NCI-H82 treated with DMSO at 0.1 percent for 48 hours (cell line): ENCODE data around the gene MITF.
"Not testable (repeated sequence)": the region's sequence is repeated elsewhere in the genome, so short reads cannot be mapped to it uniquely, and the experiment has no call there.

Experiments used
- DNase-seq: peaks from one replicate; lab custom pipeline; 2025; ENCODE audit not compliant: unreplicated experiment; lab: John Stamatoyannopoulos, UW

The MITF gene

DNA sequence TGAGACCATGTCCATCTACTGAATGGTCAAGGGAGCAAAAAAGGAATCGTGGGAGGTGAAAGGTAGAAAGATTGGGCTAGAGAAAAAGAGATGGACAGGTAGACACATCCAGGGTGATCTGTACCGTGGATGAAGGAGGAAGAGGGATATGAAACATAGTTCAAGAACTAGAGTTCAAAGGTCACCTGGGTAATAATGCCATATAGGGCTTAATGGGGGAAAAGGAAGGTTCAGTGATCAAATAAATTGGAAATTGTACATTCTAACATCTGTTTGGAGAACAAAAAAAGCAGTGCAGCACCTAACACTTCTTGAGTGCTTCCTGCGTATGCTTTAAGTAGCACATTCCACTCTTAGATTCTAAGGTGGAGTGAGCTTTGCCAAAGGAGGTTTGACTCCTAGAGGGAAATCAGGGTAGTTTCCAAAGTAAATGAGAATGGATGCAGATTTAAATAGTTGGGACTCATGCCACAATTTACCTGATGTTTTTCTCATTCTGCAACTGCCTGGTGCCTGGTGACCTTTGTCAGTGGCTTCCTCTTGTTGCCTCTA lies 46.6 kb downstream of the MITF start:
- DNase-seq, result no peak

DNA sequence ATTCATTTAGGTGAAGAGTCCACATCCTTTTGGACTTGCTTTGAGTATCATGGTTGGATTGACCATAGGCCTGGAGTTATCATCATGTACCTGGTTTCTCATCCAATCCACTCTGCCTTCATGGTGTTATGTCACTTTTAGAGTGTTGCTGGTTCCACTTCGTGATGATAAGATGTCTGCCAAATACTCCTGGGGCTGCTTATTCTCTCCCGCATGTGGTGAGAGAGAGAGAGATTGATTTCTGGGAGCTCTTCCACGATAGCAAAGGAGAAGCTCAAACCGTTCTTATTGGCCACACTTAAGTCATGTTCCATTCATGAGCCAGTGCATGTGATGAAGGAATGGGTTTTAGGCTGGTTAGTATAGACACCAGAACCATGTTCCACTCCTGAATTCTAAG lies 47.6 kb downstream of the MITF start:
- DNase-seq, result no peak

DNA sequence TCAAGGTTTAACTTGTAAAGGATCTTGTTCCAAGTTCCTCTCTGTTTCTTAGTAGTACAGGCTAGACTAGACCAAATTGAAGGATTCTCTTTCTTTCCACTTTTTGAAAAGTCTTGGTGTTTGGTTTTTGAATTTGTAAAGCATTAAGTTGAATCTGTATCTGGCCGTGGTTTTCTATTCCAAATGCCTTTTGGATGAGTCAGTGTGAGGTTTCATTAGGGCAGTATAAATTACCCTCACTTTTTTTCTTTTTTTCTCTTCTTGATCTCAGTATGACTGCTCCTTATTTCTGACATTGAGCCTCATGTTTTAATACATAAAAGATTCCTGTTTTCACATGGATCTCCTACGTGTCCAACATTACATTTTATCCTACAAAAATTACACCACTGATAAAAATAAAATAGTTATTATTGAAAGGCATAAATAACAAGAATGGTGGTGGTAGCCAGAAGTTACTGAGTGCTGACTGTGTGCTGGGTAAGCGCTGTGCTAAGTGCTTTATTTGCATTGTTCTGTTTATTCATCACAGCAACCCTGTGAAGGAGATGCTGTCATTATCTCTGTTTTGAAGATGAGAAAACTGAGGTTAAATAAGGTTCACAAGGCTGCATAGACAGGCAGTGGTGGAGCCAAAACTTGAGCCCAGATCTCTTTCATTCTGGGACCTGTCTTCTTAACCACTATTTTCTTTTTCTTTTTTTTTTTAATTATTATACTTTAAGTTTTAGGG lies 48.3 kb downstream of the MITF start:
- no peak for DNase-seq

DNA sequence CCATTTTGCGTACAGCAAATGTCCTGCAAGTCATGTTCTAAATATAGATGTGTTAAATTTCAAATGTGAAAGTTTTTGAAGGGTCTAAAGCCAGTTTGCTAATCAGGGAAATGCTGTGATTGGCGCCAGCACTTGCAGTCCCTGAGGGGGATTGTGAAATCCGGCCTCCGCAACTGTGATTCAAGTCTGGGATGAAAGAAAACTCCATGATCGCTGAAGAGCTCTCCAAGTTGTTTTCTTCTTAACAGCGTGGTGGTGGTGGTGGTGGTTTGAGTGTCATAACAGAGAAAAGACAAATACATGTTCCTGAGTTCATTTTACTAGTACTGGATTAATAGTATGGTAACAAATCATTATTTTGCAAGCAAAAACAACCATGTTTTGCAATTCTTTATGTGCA lies 51.8 kb downstream of the MITF start:
- DNase-seq, result no peak

DNA sequence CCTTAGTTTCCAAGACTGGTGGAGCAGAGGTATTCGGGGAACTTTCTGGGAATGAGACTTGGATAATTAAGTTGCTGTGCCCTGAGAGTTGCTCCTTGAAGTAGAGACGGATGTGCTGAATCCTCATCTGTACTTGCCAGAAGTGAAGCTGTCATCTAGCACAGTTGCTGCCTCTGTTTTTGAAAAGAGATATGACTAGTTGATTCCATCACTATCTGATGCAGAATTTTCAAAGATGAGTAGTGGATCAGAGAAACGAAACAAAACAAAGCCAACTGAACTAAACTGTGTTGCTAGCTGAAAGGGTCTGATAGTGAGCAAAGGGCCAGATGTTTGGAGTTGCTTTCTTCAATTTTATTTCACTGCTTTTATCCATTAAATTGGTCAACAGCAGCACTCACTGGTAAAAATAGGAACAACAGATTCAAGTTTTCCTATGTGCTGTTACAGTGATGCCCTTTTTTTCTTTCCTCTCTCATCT lies 52.7 kb downstream of the MITF start:
- DNase-seq, result no peak

DNA sequence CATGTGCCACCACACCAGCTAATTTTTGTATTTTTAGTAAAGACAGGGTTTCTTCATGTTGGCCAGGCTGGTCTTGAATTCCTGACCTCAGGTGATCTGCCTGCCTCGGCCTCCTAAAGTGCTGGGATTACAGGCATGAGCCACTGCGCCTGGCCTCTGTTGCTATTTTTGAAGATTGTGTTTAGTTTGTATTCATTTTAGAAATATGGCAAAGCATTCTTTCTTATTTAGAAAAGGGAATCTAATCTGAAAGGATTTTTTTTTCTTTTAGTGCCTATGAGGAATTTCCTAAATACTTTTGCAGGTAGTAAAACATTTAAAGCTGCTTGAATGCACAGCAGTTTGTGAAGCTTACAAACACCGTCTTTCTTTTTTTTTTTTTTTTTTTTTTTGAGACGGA lies 56.9 kb downstream of the MITF start:
- DNase-seq, result not testable (repeated sequence)

DNA sequence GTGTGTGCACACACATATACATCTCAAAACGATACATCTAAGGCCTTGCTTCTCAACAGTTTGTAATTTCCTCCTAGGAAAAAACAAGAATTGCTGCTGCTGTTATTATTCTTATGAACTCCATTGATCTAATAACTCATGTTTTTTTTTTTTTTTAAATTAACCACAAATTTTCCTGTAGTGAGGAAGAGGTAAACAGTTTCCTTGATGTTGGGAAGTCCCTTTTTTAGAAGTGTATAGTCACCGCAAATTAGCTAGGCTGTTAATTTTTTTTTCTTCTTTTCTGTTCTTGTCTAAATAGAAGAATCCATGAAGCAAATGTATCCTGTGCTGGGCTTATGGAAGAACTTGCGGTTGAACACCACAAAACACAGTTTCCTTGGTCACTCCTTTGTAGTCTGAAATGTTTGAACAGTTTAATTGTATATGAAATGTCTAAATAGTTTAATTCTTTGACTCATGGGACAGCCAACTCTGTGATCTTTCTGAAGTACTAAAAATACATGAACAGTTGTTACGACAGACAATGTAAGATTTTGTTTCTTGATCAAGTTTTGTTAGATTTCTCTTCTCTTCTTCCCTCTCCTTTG lies 64.5 kb downstream of the MITF start:
- DNase-seq, result no peak

DNA sequence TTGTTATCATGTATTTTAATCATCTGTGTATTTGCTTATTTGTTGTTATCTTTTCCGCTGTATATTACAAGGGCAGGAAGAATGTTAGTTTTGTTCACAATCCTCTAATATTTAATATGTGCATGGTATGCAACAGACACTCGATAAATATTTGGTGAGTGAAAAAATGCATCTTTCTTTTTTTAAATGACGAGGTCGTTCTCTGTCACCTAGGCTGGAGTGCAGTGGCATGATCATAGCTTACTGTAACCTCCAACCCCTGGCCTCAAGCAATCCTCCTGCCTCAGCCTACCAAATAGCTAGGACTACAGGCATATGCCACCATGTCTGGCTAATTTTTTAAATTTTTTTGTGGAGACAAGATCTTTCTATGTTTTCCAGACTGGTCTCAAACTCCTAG lies 66.2 kb downstream of the MITF start:
- DNase-seq, result no peak

DNA sequence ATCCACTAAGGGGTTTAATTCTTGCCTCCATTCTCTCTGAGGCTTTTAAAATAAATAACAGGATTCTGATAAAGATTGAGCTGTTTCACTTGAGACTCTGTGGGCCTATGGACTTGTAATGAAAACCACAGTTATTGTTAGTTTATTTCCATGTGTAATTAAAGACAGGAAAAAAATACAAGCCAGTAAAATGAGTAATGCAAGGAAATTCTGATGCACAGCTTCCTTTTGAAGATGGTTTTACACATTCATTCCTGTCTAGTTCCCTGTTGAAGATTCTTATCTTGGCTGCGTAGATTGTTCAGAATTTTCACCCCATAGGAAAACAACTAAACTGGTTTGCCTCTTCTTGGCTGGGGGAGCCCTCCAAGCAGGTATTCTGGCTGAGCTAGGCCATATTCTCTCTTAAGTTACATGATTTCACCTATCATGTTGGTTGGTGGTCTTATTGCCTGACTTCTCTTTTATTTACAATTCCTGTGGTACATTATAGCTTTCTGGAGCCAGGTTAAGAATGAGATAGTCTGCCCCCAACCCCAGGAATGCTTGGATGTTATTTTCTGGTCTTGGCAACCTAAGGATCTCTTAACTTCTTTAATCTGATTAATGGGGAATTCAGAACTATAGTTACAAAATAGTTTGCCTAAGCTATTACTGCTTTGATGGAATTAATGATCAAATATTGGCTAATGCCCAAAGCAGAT lies 67.6 kb downstream of the MITF start:
- DNase-seq, result no peak

DNA sequence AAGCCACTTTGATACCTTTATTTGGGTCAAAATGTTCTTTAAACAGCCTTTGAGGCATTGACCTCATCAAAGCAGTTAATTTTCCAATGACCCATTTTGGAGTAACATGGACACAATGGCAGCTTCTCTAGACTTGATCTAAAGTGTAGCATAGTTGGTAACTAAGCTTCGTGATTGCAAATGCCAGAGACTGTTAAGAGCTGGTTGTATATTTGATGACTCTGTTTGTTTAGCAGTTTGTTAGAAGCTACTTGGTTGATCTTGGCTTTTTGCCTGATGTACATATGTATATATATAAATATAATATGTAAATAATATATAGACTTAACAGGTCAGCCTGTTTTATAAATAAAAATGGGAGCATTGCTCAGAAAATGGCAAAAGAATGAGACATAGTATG lies 68.4 kb downstream of the MITF start:
- no peak for DNase-seq

DNA sequence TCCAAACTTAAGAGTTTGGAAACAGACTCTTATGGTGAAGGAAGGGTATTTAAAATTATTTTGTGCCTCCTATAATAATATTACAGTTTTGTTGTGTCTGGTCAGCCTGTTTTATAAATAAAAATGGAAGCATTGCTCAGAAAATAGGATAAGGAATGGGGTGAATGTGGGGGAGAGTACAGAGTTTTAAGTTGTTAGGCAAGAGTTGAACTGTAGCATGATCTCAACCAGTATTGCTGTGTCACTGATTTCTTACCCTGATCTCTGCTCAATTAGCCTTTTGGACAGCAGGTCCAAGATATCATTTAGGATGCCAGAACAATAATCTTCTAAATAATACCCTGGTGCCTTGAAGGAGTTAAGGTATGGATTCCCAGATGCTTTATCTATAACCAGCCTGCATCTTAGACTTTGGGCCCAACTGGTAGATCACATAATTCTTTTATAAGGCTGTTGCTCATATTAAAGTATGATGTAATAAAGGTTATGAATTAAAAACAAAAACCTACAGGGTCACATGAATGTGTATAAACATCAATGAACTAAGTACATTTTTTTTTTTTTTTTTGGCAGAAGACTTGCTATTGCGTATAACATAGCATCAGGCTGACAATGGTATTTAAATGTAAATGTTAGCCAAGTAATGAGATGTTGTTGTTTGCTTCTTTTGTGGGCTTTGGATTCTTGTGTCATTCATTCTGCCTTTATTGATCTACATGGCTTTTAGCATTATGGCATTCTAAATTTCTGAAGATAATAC lies 70.0 kb downstream of the MITF start:
- no peak for DNase-seq

DNA sequence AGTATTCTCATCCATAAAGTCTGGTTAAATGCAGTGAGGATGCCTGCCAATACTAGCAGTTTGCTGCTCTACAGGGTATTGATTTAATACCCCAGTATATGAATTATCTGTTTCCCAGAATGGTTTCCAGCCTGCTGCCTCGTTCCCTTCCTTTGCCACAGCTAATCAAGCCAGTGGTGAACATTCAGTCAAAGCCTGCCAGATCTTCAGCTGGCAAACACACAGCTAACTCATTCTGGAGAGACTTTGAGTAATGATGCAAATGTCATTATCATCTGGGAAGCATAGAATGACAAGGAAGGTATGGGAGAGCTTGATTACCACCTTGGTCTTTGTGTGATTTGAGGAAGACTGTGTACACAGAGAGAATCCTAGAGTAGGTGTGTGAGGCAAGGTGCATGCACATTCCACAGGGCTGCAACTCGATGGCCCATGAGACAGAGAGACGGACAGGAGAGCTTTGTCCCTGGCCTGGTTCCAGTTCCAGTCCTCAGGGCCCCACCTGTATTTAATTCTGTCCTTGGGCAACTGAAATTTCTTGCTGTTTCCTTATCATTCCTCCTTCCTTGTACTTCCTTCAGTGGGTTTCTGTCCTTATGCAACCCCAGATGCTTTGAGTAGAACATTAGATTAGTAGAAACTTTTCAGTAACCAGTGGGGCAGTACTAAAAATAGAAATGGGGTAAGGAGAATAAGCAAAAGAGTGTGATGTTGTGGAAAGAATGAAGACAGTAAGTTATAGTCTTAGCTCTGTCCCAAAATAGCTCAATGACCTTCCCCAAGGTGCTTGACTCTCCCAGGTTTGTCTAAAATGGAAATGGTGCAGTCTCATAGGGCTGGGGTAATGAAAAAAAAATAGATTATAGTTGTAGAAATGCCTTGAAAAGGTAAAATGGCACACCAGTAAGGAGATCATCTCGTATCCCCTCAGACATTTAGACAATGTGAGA lies 72.5 kb downstream of the MITF start:
- DNase-seq, result no peak

DNA sequence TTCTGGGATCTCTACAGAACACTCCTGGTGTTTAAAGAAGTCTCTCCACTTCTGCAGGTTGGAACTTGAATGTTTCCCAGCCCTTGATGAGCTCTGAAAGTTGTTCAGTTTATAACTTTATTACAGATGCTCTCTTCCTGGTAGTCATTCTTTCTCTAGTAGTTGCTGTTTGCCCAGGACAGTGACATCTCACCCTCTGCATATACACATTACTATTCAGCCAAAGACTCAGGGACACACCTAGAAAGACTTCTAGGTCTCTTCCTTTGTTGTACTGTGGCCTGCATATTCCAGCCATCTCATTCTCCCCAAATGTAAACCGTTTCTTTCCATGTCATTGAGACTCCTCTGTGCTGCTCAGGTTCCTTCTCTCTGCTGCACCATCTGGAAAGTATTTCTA lies 76.7 kb downstream of the MITF start:
- no peak for DNase-seq

DNA sequence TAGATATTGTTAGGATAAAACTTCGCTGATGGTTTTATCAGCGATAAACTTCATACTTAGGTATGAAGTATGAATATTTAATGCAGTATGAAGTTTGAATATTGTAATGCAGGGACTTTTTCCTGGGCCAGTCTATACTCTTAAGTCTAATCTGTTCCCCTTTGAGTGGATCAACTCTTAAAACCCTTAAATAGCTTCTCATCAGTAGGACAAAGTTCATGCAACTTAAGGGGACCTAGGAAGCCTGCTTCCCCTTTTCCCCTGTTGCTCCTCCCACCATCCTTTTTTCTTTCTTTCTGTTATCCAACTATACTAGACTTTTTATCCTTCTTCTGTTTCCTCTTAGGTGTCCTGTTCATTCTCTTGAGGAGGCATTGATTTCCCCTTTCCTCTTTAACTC lies 78.7 kb downstream of the MITF start:
- DNase-seq, result no peak

DNA sequence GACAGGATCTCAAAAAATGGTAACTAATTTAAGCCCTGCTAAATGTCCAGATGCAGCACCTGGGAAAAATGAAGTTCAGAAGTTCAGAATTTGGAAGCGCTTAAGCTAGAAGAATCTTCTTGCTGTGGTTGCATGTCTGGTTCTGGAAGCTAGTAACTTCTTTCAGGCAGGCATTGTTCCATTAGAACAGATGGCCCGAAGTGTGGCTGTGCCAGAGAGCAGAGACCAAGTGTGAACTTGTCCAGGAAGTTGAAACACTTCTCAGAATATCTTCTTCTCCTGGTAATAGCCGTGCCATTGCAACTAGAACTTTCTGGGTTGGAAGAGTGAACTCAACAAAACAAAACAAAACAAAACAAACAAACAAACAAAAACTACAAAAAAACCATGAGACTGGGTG lies 80.0 kb downstream of the MITF start:
- DNase-seq, result no peak

DNA sequence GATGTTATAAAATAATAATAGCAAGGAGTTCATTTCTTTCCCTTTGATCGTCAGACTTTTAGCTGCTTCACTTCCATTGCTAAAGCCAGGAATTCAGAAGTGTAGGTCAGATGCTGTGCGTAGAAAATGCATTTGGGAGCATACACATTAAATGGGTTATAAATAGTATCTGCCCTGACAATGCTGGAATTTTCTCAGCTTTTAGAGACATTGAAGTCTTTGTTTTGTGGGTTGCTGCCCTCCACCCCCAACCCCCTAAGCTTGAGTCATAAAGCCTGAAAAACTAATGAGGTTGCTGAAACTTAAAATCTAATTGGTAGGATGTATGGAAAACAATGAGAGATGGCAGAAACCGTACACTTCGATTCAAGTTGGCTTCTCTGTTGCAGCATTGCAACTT lies 81.9 kb downstream of the MITF start:
- DNase-seq, result no peak

DNA sequence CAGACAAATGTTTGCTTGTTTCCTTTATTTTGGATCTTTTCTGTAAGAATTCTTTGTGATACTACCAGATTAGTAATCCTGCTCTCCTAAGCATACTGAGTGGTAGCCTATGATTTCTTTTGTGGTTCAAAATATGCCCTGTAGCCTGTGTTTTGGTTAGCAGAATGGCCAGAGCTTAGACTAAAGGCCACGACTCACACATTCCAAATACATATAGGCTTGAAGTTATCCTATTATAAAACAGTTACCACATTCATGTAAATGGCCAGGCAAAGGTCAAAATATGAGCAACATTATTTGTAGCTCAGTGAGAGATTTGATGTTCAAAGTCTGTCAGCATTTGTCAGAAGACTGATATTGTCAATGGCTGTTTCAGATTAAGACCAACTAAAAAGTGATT lies 84.5 kb downstream of the MITF start:
- no peak for DNase-seq

DNA sequence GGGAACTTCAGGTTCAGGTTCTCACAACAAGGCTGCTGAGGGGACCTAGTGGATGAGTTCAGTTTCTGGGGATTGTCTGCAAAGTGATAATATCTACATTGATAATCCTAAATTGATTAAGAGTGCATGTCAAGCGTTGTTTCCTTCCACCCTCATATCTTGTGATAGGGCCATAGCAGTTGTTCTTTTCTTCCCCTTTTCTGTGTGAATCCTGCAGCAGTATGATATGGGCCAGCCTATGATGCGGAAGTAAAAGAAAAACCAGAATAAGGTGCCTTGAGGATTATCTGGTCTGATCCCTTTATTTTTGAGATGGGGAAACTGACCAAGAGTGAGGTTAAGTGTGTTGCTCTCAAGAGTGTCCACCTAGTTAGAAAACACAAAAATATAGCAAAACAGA lies 86.2 kb downstream of the MITF start:
- DNase-seq, result no peak

DNA sequence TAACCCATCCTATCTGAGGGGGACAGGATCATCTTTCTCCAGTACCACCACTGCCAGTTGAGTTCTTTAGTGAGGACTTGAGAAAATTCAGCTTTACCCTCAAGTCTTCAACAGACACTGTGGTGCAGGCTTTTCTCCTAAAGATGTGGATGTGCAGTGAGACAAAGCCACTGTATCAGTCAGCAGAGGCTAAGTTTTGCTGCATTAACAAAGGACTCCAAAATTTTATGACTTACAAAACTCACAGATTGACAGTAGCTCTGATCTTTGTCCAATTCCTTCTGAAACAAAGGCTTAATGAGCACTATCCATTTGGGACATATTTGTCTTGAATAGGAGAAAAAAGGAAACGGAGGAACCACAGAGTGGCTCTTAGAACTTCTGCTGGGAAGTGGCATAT lies 87.9 kb downstream of the MITF start:
- DNase-seq, result no peak

DNA sequence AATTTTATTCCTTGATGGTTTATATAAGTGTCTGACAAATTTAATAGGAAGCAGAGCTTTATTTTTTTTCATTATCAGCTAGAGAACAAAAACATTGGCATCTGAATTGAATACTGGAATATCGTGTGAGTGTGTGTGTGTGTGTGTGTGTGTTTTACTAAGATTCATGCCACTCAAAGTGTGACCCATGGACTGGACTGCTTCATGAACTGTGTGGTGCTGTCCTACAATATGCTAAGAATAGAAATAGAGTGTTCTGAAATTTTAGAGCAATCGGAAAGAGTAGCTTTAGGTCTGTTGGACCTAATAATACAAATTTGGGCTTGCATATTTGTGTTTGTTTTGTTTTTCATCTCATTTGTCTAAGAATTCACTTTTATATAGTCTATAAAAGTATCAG lies 89.6 kb downstream of the MITF start:
- no peak for DNase-seq
